Purkinje cell (primary cell): ENCODE results near the gene CES5A. TPM values are rescaled to one million over a fixed set of nuclear protein-coding genes. Genes with fewer than 3 reads are reported as not detected.

Source experiments
- polyA plus RNA-seq: library from polyadenylated mRNA; unstranded; fragments of >200 nt; fragmentation: Nextera tagmentation; gene quantifications from 2 replicates; pipeline ENCODE4 v1.2.1, GENCODE V29; 2014

Gene CES5A
- not detected in 2 replicates for polyA plus RNA-seq

GRCh38 chr16:55875273-55875672 is at the start of gene CES5A:
Gene CES5A, minus strand, starts transcription at chr16:55875373. Its CDS starts 152 bp downstream, at chr16:55875221.

GRCh38 chr16:55832773-55833691 is 42.1 kb downstream of the CES5A start, which contains the start of gene CES1:
Gene CES1, minus strand, starts transcription at chr16:55833096. Its CDS starts 41 bp downstream, at chr16:55833055.

Other genes starting within 250 kb of the CES5A start
- not detected in 2 replicates for gene SLC6A2, start 219.4 kb downstream of the CES5A start, polyA plus RNA-seq
- not detected in 2 replicates for gene CES1, start 42.3 kb downstream of the CES5A start, polyA plus RNA-seq